Activated T-helper 1 cell treated with anti-CD3 and anti-CD28 coated beads, Interleukin-2, amount 50 U/mL, for 16 hours (primary cell): ENCODE data around the gene GJA4.

ENCODE experiments used
- DNase-seq, 2 donors: peaks; one replicate each; pipeline ENCODE4 v3.0.0-alpha.2; 2020; ENCODE audit warnings: low read depth in 1 of 2, low spot score in 1 of 2

Gene GJA4

GRCh38 chr1:34792868-34793727 lies at the start of gene GJA4:
Gene GJA4, plus strand, starts transcription at chr1:34792999. Its CDS starts 1,215 bp downstream, at chr1:34794214.
- DNase-seq = no peak

- no peak for DNase-seq
Measured at GRCh38 chr1:34743775-34744174, 49.0 kb upstream of the GJA4 start.

- DNase-seq = no peak
Measured at GRCh38 chr1:34744851-34745250, 47.9 kb upstream of the GJA4 start.

GRCh38 chr1:34745666-34746065 lies 47.1 kb upstream of the GJA4 start:
- no peak for DNase-seq

GRCh38 chr1:34746101-34746500 lies 46.7 kb upstream of the GJA4 start:
- DNase-seq = no peak

GRCh38 chr1:34746785-34747637 lies 45.8 kb upstream of the GJA4 start:
- DNase-seq = no peak

GRCh38 chr1:34747638-34747941 lies 45.2 kb upstream of the GJA4 start:
- DNase-seq = no peak

- DNase-seq = no peak
Measured at GRCh38 chr1:34749992-34750391, 42.8 kb upstream of the GJA4 start.

GRCh38 chr1:34750610-34751009 lies 42.2 kb upstream of the GJA4 start:
- DNase-seq = no peak

GRCh38 chr1:34753163-34753562 lies 39.6 kb upstream of the GJA4 start:
- DNase-seq = no peak

- DNase-seq = no peak
Measured at GRCh38 chr1:34754964-34755637, 37.7 kb upstream of the GJA4 start, which contains the start of gene GJB5. Gene GJB5, plus strand, starts transcription at chr1:34755047. Its CDS starts 2,284 bp downstream, at chr1:34757331.

GRCh38 chr1:34755961-34756360 lies 36.8 kb upstream of the GJA4 start:
- DNase-seq = no peak

- DNase-seq = no peak
Measured at GRCh38 chr1:34757386-34757785, 35.4 kb upstream of the GJA4 start.

GRCh38 chr1:34758751-34759150 lies 34.0 kb upstream of the GJA4 start:
- DNase-seq = no peak

- no peak for DNase-seq
Measured at GRCh38 chr1:34759503-34760357, 33.1 kb upstream of the GJA4 start, which contains the start of gene GJB4. Gene GJB4, plus strand, starts transcription at chr1:34759740. Its CDS starts 1,515 bp downstream, at chr1:34761255.

GRCh38 chr1:34761176-34761761 lies 31.5 kb upstream of the GJA4 start:
- no peak for DNase-seq

- no peak for DNase-seq
Measured at GRCh38 chr1:34761776-34762307, 31.0 kb upstream of the GJA4 start.

- DNase-seq = no peak
Measured at GRCh38 chr1:34762474-34763141, 30.2 kb upstream of the GJA4 start.

- DNase-seq = no peak
Measured at GRCh38 chr1:34763142-34763781, 29.5 kb upstream of the GJA4 start.
